Neural cell (in vitro differentiated cells): ENCODE data around the gene NOL4L.

Experiments
- EP300 ChIP-seq: fragments of 450-650 bp; conservative IDR thresholded peaks from 2 replicates; pipeline ENCODE4 v1.6.1; 2014; ENCODE audit warnings: antibody characterized with exemption, mild to moderate bottlenecking, moderate library complexity; ENCODE audit not compliant: poor library complexity, severe bottlenecking
- TF ChIP-seq, protein P1 (sequence below): fragments of 450-650 bp; IDR thresholded peaks from 2 replicates; pipeline ENCODE4 v1.5.1; 2014; ENCODE audit warnings: antibody characterized with exemption, mild to moderate bottlenecking, moderate library complexity; ENCODE audit not compliant: poor library complexity, severe bottlenecking

DNA sequence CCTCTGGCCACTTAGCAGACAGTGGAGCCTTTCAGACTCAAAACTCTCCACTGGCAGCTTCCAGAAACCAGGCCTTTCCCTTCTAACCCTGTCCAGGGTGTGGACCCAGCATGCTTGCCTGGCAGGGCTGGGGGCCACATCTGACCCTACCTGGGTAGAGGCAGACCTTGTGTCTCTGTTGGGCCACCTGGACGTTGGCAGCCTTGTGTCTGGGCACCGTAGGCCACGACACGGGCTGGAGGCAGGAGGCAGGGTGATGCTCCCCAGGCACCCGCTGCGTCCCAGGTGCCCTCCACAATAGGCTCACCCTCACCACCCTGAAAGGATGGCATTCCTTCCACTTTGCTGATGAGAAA lies 67.6 kb downstream of the NOL4L start:
- TF ChIP-seq, protein P1, sequence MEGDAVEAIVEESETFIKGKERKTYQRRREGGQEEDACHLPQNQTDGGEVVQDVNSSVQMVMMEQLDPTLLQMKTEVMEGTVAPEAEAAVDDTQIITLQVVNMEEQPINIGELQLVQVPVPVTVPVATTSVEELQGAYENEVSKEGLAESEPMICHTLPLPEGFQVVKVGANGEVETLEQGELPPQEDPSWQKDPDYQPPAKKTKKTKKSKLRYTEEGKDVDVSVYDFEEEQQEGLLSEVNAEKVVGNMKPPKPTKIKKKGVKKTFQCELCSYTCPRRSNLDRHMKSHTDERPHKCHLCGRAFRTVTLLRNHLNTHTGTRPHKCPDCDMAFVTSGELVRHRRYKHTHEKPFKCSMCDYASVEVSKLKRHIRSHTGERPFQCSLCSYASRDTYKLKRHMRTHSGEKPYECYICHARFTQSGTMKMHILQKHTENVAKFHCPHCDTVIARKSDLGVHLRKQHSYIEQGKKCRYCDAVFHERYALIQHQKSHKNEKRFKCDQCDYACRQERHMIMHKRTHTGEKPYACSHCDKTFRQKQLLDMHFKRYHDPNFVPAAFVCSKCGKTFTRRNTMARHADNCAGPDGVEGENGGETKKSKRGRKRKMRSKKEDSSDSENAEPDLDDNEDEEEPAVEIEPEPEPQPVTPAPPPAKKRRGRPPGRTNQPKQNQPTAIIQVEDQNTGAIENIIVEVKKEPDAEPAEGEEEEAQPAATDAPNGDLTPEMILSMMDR: no peak
- no peak for TF ChIP-seq EP300
